Liver (tissue), 3 donors: Measurements from ENCODE around the gene GNAI3.

Experiments
- ATF3 ChIP-seq: IDR thresholded peaks from 2 replicates; pipeline ENCODE4 v1.6.1; 2016; ENCODE audit warnings: antibody characterized with exemption
- FOXA1 ChIP-seq: IDR thresholded peaks from 2 replicates; pipeline ENCODE4 v1.6.1; 2016; ENCODE audit warnings: antibody characterized with exemption
- FOXA2 ChIP-seq: IDR thresholded peaks from 2 replicates; pipeline ENCODE4 v1.6.1; 2016; ENCODE audit warnings: antibody characterized with exemption
- GABPA ChIP-seq, 2 donors: IDR thresholded peaks in 1 of 2; conservative IDR thresholded peaks in 1 of 2; 2 replicates each; pipeline ENCODE4 v1.6.1; 2016; ENCODE audit warnings: antibody characterized with exemption in 2 of 2, mild to moderate bottlenecking in 1 of 2, moderate library complexity in 1 of 2
- JUND ChIP-seq, 2 donors: IDR thresholded peaks; 2 replicates each; pipeline ENCODE4 v1.6.1; 2016; ENCODE audit warnings: antibody characterized with exemption in 2 of 2
- MAX ChIP-seq: IDR thresholded peaks from 2 replicates; pipeline ENCODE4 v1.6.1; 2016; ENCODE audit warnings: antibody characterized with exemption
- RAD21 ChIP-seq, 2 donors: IDR thresholded peaks; 2 replicates each; pipeline ENCODE4 v1.6.1; 2016; ENCODE audit warnings: antibody characterized with exemption in 2 of 2, mild to moderate bottlenecking in 2 of 2
- REST ChIP-seq: IDR thresholded peaks from 2 replicates; pipeline ENCODE4 v1.6.1; 2016; ENCODE audit warnings: antibody characterized with exemption, mild to moderate bottlenecking
- TAF1 ChIP-seq: conservative IDR thresholded peaks from 2 replicates; pipeline ENCODE4 v1.6.1; 2016; ENCODE audit warnings: antibody characterized with exemption, mild to moderate bottlenecking
- TF ChIP-seq, protein P1 (sequence below): fragments of 150-350 bp; IDR thresholded peaks from 2 replicates; pipeline ENCODE4 v1.5.1; 2017; ENCODE audit warnings: improper control_type of control experiment, low read depth, low read length; ENCODE audit not compliant: missing input control
- donor health status: healthy.
- donor health status: healthy.

GRCh38 chr1:109653306-109653705, 104.9 kb downstream of the GNAI3 start:
- TF ChIP-seq MAX (no peak), GABPA (IDR thresholded peaks at IDR 0.05 in 1 of 2, conservative IDR thresholded peaks at IDR 0.05 in 1 of 2) (no peak), FOXA1 (no peak), ATF3 (no peak), TAF1 (no peak), RAD21 (IDR thresholded peaks at IDR 0.05) (no peak), REST (no peak), FOXA2 (no peak), JUND (IDR thresholded peaks at IDR 0.05) (no peak)
- TF ChIP-seq, protein P1, sequence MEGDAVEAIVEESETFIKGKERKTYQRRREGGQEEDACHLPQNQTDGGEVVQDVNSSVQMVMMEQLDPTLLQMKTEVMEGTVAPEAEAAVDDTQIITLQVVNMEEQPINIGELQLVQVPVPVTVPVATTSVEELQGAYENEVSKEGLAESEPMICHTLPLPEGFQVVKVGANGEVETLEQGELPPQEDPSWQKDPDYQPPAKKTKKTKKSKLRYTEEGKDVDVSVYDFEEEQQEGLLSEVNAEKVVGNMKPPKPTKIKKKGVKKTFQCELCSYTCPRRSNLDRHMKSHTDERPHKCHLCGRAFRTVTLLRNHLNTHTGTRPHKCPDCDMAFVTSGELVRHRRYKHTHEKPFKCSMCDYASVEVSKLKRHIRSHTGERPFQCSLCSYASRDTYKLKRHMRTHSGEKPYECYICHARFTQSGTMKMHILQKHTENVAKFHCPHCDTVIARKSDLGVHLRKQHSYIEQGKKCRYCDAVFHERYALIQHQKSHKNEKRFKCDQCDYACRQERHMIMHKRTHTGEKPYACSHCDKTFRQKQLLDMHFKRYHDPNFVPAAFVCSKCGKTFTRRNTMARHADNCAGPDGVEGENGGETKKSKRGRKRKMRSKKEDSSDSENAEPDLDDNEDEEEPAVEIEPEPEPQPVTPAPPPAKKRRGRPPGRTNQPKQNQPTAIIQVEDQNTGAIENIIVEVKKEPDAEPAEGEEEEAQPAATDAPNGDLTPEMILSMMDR = no peak
